ENCODE results near the gene PTCSC3.

GRCh38 chr14:36087411-36087810 is 89.1 kb downstream of the PTCSC3 start:
- TF ChIP-seq NFRKB (IDR thresholded peaks at IDR 0.05) = no peak
- no peak for TF ChIP-seq HDGF (IDR thresholded peaks at IDR 0.05; ENCODE audit: borderline replicate concordance)
- TF ChIP-seq FOXM1 (IDR thresholded peaks at IDR 0.05; ENCODE audit: borderline replicate concordance) = no peak
- TF ChIP-seq L3MBTL2 (conservative IDR thresholded peaks at IDR 0.05) = no peak
- no peak for TF ChIP-seq TARDBP (IDR thresholded peaks at IDR 0.05)
- TF ChIP-seq, protein P1, sequence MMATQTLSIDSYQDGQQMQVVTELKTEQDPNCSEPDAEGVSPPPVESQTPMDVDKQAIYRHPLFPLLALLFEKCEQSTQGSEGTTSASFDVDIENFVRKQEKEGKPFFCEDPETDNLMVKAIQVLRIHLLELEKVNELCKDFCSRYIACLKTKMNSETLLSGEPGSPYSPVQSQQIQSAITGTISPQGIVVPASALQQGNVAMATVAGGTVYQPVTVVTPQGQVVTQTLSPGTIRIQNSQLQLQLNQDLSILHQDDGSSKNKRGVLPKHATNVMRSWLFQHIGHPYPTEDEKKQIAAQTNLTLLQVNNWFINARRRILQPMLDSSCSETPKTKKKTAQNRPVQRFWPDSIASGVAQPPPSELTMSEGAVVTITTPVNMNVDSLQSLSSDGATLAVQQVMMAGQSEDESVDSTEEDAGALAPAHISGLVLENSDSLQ (IDR thresholded peaks at IDR 0.05) = peak; percentile 47; the same call in 1 of the 2 replicates
- TF ChIP-seq ZNF384 (IDR thresholded peaks at IDR 0.05) = no peak
- no peak for TF ChIP-seq FOXA1 (IDR thresholded peaks at IDR 0.05)

Measured in HEK293T (cell line).